Epidermal melanocyte (primary cell): ENCODE measurements around the gene PLXDC2.
"Not testable (repeated sequence)": the region's sequence is repeated elsewhere in the genome, so short reads cannot be mapped to it uniquely, and the experiment has no call there.

Experiments used
- DNase-seq: peaks from one replicate; pipeline ENCODE4 v3.0.0; 2011; ENCODE audit warnings: low spot score; ENCODE audit not compliant: insufficient read length

Gene PLXDC2

DNA sequence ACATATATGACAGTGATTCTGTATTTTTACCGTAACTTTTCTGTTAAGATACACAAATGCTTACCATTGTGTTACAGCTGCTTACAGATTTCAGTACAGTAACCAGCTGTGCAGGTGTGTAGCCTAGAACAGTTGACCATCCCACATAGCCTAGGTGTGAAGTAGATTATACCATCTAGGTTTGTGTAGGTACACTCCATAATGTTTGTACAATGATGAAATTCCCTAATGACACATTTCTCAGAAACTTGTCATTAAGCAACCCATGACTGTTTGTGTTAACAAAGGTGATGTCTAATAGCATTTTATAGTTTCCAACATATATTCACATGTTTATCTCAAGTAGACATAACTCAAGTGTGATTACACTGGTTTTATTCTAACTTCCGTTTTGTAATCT, 218.5 kb downstream of the PLXDC2 start:
- DNase-seq = no peak

DNA sequence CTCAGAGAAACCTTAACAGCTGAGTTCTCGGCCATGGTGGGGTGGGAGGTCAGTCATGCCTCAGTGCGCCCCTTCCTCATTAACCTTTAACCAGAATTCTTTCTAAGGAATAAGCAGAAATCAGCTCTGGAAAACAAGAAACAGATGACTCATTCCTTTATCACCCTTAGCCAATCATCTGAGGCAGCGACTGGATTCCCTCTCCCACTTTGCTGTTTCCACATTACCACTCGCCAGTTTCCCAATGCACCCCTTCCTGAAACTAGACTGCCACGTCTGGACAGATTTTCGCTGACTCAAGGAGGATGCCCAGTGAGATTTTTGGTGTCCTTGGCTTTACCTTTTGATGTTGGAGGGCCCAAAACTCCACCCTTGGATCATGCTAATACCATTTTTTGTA, 223.8 kb downstream of the PLXDC2 start:
- no peak for DNase-seq

DNA sequence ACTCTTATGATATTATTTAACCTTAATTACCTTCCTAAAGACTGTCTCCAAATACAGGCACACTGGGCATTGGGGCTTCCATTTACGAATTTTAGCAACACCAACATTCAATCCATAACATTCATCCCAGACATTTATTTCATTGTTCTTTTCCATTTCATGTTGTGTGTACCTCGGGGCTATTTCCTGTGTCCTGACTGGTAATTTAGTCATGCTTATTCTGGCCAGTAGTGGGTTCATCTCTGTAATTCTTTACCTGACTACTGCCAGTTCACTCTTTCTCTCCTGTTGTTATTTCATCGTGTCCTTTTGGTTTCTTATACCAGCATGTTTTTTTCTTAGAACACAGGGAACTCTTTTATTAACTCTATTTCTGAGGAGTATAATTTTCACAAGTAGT, 225.7 kb downstream of the PLXDC2 start:
- DNase-seq = no peak

DNA sequence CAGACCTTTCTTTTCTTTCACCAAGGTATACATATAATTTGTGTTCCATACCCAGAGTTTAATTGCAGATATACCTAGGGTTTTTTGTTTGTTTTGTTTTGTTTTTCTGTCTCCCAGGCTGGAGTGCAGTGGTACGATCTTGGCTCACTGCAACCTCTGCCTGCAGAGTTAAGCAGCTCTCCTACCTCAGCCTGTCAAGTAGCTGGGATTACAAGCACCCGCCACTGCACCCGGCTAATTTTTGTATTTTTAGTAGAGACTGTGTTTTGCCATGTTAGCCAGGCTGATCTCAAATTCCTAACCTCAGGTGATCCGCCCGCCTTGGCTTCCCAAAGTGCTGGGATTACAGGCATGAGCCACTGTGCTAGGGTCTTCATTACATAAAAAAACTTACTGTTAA, 228.9 kb downstream of the PLXDC2 start:
- DNase-seq = not testable (repeated sequence)

DNA sequence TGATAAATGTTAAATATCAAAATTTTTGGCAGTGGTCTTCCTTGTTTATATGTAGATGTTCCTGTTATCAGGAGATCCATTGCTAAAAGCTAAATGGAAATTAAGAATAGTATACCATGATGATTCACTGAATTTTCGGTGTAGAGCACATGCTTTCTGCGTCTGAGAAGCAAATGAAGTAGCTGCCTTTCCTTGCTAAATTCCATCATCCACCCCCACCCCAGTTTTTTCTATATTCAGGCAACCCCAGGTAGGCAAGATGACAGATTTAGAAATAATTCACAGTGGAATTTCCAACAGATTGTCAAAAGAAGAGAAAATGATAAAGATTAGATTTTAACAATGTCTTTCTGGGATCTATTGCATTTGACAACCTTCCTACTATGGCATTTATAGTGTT, 231.9 kb downstream of the PLXDC2 start:
- DNase-seq = no peak

DNA sequence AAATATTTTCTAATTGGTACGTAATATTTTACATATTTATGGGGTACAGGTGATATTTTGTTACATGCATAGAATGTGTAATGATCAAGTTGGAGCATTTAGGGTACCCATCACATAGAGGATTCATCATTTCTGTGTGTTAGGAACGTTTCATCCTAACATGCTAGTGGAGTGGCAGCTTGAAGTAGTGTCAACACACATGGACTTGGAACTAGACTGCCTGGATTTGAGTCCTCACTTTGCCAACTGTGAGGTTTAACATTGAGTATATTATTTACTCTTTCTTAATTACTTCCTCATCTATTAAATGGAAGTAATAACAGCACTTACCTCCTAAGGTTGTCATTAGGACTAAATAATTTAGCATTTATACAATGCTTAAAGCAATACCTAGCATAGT, 241.9 kb downstream of the PLXDC2 start:
- DNase-seq = no peak

DNA sequence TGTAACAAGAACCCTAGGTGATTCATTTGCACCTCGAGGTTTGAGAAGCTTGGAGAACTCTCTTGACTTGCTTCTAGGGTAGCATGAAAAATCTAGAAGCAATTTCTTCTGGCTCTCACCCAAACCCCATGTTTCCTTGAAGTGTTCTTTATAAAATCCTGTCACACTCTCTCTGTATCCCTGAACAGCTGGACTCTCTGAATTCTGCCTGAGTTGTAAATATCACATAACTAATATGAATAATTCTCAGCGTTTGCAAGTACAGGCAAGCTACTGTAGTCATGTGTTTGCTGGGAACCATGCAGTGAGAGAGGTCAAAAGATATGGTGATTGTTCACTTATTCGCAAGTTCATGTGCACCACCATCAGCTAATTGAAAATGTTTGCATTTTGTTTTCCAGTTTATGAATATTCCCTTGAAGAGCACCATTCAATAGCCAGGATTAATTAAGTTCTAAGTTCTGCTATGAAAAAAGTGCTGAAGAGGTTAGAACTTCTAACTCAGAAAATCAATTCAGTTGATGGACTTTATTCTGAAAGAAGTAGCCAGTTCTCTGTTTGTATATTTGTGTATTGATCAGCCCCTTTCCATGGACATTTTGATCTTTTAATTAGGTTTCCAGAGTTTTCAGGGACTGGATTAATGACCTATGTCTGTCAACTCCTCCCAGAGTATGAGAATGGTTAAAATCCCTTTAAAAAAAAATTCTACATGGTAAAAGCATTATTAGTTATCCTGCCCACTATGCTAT, 243.0 kb downstream of the PLXDC2 start:
- no peak for DNase-seq

DNA sequence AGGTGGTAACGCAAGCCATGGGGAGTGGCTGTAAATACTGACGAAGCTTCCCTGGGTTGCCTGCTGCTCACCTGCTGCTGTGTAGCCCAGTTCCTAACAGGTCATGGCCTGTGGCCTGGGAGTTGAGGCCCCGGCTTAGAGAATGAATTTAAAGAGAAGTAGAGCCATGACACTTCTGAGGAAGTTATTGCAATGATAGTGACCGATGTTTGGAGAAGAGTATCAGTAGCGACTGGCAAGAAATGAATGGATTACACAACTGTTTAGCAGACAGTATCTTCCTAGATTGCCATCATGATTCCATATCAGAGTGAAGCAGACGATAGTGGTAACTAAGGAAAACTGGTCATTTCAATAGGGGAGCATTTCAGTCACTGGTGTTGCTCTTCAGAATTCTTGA, 249.6 kb downstream of the PLXDC2 start:
- no peak for DNase-seq

DNA sequence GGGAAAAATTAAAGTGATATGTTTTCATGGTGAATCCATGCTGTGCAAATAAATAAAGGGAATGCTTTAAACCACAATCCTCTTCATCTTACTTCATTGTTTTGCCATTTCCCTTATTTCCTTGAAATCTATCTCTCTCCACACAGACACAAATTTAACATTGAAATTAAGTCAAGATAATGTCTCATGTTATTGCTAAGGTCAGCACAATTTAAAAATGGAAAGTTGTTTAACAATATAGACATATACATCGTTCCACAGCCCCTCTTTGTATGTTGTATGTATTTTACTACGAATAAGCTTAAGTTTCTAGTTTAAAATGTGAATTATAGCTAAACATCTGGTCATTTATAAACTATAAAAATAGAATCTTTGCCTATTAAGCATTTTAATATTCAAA, 256.9 kb downstream of the PLXDC2 start:
- DNase-seq = no peak

DNA sequence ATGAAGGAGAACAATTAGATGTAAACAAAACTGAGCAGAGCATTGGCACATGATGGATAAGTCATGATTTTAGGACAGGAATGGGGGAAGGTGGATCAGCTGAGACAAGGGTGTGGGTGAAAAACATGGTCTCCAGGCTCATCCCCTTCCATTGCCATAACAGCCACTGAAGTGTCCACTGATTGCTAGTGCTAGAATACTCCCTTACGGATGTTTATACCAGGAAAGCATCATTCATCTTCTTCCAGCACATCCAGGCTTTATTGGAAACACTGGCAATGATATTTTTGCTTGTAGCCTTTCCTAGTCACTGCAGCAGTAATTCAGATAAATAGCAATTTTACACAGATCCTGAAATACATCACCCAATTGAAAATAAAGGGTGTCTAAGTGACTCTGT, 259.5 kb downstream of the PLXDC2 start:
- DNase-seq = no peak

DNA sequence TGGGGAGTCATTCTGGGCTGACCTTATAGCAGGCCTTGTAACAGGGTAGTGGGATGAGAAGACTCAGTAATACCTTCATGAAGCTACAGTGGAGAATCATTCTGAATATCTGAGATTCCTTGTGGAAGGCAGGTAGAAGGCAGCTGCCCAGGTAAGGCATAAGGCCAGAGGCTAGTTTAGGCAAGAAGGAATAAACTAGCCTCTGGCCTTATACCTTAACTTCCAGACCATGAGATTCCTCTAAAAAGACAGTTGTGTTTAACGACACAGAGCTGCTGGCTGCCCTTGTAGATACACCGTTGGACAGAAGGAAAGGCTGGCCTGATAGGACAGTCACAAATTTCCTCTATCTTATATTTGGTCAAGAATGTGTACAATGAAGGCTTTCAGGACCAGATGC, 268.2 kb downstream of the PLXDC2 start:
- DNase-seq = no peak

DNA sequence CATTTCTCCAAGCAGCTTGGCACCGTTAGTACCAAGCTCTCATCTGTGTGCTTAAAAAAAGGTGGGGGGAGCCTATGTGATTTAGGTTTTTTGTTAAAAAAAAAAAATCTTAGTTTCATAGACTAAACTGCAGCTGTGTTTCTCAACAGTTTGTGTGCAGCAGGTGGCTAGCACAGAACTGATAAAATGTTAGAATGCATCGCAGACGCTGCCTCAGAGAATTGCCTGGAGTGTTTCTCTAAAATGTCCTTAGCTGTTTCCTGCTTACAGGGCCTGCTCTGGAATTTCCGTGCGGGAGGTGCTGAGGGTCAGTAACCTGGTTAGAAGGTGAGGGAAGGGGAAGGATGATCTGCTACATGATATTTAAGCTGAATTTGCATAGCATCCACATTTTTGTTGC, 268.9 kb downstream of the PLXDC2 start:
- no peak for DNase-seq

DNA sequence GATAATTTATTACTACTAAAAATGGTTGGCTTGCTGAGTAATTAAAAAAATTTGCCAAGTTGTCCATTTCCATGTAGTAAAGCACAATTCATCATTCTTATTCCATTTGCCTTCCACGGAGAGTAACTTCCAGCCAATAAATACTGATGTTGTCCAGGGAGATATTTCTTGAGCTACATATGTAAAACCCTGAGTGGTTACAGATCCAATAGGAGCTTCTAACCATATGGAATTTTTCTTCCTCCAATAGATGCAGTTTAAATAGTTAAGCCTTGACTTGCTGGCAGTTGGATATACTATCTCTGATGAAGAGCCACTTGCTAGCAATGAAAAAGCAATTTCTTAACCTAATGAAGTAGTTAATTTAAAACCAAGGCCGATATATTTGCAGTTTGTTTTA, 271.1 kb downstream of the PLXDC2 start:
- no peak for DNase-seq

DNA sequence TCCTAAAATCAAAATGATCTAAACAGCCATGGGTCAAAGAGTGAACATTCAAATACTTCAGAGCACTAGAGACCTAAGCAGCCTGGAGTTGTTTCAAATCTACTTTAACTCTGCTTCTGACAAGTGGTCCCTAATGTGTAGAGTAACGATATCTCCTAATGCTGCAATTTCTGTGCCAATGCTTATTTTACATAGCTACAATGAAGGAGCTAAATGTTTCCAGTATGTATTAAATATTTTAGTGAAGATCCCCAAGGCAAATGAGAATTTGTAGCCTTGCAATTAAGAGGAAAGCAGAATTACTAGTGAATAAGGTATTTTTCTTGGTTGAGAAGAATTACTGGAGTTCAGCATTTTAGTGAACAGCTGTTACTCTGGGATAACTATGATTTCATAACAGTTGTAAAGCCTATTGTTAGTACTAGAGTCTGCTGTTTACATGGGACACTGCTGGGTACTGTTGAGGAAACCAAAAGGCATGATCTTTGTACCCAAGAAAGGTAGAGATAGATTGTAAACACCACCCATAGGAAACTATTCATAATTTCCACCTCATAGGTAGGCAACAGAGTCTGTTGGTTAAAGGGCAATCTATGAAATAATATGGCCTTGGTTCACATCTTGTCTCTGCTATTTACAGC, 271.9 kb downstream of the PLXDC2 start:
- DNase-seq = no peak

DNA sequence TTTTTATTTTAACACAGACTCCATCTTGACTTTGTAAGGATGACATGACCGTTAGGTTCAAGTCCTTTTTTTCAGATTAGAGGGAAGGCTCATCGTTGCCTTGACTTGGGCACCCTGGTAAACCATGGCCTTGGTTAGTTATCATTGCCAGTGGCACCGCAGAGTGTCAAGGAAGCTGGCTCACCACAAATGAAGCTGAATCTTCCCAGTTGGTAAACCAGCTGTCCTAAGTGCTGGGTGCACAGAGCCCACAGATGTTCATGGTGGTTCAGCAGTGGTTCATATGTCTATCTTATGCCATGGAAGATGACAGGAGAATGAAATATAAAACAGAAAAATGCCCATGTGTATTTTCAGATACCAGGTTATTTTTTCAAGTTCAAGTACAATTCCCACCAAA, 273.6 kb downstream of the PLXDC2 start:
- DNase-seq = no peak

DNA sequence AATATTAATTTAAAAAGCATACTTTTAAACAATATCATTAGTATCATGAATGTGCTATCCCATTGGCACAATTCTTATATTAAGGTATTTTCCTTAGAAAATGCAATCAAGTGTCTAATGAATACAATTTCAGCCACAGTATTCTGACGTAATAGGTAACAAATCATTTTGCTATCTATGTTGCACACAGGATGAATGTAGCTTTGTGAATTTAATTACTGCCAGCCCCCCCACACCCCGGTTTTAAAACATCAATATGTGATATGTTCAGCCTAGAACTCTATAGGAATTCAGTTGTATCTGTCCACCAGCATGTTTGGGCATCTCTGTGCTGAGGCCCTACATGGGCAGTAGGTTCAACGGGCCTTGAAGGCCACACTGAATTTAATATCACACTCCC, 274.6 kb downstream of the PLXDC2 start:
- no peak for DNase-seq

DNA sequence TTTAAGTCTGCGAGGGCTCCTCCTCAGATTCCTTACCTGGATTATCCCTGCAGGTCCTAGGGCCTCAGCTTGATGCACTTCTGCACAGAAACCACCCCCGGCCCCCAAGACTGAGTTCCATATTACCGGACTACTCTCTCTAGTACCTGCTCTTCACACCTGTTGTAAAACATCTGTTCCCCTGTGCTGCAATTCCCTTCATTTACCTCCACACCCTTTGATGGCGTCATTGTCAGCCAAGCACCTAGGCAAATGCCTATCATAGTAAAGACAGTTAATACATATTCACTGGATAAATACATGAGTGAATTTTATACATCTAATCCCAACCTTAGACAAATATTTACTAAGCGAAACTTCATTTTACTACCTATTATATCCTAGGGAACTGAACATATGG, 275.5 kb downstream of the PLXDC2 start:
- no peak for DNase-seq

DNA sequence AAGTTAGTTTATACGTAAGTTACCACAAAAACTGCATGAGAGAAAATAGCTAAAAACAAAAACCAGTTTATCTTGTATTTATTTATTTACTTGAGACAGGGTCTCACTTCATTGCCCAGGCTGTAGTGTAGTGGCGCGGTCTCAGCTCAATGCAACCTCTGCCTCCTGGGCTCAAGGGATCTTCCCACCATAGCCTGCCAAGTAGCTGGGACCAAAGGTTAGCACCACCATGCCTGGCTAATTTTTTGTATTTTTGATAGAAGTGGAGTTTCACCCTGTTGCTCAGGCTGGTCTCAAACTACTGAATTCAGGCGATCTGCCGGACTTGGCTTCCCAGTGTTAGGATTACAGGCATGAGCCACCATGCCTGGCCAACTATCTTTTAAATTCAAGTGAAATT, 277.4 kb downstream of the PLXDC2 start:
- DNase-seq = no peak

DNA sequence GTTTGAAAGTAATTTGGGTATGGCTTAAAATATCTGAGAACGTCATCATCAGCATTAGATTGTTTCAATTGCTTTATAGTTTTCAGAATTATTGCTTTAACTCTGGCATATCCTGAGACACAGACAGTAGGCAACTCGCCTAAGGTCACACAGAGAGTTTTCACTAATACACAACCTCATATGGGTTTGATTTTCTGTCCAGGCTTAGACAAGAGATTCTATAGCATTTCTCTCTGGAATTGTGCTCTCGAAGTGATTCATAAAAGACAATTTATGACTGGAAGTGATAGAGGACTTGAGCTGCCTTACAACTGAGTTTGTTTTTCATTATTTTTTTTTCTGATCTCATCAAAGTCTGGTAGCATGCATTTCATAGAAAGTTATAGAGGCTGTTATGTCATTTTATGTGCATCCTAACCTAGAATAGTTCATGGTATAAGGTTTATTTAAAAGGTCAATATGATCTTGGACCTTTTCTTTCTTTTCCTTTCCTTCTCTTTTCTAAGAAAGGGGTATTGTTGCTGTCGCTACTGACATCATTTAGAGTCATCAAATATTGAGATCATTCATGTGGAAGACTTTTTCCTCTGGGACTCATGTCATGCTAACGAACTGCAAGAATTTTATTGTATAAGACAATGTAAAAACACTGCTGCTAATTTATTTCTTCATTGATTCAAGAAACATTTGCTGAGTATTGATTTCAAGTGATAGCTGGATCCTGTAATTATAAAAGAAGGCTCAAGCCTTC, 278.2 kb downstream of the PLXDC2 start:
- DNase-seq = no peak

DNA sequence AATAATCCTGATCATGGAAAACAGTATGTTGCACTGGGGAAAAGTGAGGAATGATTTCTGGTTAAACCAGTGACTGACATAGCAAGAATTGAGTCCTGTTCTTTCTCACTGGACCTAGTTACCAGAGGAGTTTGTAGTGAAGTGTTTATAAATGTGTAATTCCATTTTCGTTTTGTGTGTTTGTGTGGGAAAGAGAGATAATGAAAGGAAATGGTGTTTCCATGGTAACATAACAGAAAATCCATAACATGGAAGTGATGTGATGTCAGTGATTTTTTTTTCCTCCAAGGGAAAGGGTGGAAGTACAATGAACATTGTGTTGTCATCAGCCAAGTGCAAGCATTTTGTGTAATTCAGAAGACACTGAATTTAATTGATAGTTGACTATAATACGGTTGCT, 283.9 kb downstream of the PLXDC2 start:
- no peak for DNase-seq

DNA sequence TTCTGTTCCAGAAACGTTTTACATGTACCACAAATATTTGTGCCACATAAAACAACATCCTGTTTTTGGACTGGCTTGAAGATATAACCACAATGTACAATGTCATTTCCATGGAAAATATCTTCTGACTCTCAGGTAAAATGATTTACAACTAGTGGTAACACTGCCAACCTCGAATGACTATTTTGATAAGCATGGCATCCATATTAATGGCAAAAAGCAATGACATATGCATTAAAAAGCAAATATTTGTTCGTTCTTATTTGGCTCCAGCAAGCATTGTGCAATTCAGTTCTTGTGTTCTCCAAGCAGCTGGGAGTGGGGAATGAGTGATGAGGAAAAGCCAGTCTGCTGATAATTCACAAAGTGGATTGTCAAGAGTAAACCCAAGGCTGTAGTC, 289.0 kb downstream of the PLXDC2 start:
- DNase-seq = no peak

DNA sequence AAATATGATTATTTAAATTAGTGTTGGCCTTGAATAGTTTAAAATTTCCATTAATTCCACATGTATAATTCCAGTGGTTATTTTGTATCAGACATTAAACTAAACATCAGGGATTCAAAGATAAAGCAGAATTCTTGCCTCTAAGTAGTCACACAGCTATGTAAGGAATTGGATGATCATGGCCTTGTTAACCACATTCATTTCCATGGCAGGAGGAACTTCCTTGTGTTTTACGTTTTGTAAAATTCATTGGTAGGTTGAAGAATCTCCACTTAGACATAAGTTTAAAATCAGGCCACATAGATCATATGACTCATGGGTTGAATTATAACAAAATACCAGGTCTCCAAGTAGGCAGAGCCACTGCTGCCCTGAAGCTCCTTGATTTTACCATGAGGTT, 289.7 kb downstream of the PLXDC2 start:
- no peak for DNase-seq

DNA sequence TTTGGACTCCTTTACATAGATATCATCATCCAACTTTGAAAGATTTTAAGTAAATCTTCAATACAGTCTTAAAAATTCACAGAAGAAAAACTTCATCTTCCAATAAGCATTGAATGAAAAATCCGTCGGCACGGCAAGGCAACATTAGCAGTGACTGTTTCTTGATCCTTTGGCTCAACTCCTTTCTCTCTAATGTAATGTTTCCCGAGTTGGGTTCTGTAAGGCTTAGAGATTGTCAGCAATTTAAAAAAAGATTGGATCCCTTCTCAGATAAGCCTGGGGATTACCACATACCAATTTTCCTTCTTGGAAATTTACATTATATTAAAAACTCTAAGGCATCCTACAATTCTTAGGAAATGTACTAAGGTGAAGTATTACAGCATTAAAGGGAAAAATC, 291.8 kb downstream of the PLXDC2 start:
- no peak for DNase-seq
